CD4-positive, alpha-beta T cell treated with Interleukin-1 beta for 1 hour (primary cell): Measurements from ENCODE around the gene FANCL.
"Not testable (repeated sequence)": the region's sequence is repeated elsewhere in the genome, so short reads cannot be mapped to it uniquely, and the experiment has no call there.

Experiments used
- DNase-seq, 2 donors: peaks; one replicate each; pipeline ENCODE4 v3.0.0-alpha.2; 2020 to 2022

Gene FANCL

GRCh38 chr2:58138396-58139030 lies 102.6 kb downstream of the FANCL start:
- DNase-seq = no peak

- DNase-seq = no peak
These were observed 103.3 kb downstream of the FANCL start for GRCh38 chr2:58137856-58138255.

- no peak for DNase-seq
These were observed 103.9 kb downstream of the FANCL start for GRCh38 chr2:58137221-58137620.

- no peak for DNase-seq
These were observed 105.3 kb downstream of the FANCL start for GRCh38 chr2:58135861-58136260.

- DNase-seq = no peak
These were observed 107.7 kb downstream of the FANCL start for GRCh38 chr2:58133395-58133794.

- DNase-seq = no peak
These were observed 109.7 kb downstream of the FANCL start for GRCh38 chr2:58131191-58132011.

- DNase-seq = no peak
These were observed 110.9 kb downstream of the FANCL start for GRCh38 chr2:58130238-58130637.

GRCh38 chr2:58127111-58127510 lies 114.0 kb downstream of the FANCL start:
- no peak for DNase-seq

GRCh38 chr2:58122540-58122939 lies 118.6 kb downstream of the FANCL start:
- DNase-seq = no peak

- no peak for DNase-seq
These were observed 119.1 kb downstream of the FANCL start for GRCh38 chr2:58122040-58122439.

GRCh38 chr2:58120626-58121229 lies 120.4 kb downstream of the FANCL start:
- DNase-seq = no peak

- DNase-seq = not testable (repeated sequence)
These were observed 127.6 kb downstream of the FANCL start for GRCh38 chr2:58113563-58113962.

- DNase-seq = no peak
These were observed 130.4 kb downstream of the FANCL start for GRCh38 chr2:58110765-58111164.

- no peak for DNase-seq
These were observed 131.6 kb downstream of the FANCL start for GRCh38 chr2:58109481-58109880.
